NCI-H748 (cell line): ENCODE measurements around the gene LRRC75A.

Source experiments
- DNase-seq: peaks from one replicate; lab custom pipeline; 2025; ENCODE audit not compliant: unreplicated experiment; lab: John Stamatoyannopoulos, UW

LRRC75A gene

GRCh38 chr17:16494059-16494458, 2.1 kb upstream of the LRRC75A start:
- DNase-seq: no peak

GRCh38 chr17:16493531-16494046, 1.6 kb upstream of the LRRC75A start:
- no peak for DNase-seq

GRCh38 chr17:16492613-16493530, 879 bp upstream of the LRRC75A start:
- peak; percentile 41 for DNase-seq

- peak; percentile 74 for DNase-seq
Observed at GRCh38 chr17:16491131-16491702, 776 bp downstream of the LRRC75A start.

GRCh38 chr17:16489431-16489830, 2.6 kb downstream of the LRRC75A start:
- no peak for DNase-seq

GRCh38 chr17:16488968-16489337, 3.0 kb downstream of the LRRC75A start:
- DNase-seq: no peak

GRCh38 chr17:16488186-16488967, 3.6 kb downstream of the LRRC75A start:
- no peak for DNase-seq

GRCh38 chr17:16486373-16487250, 5.4 kb downstream of the LRRC75A start:
- peak; percentile 99 for DNase-seq

- no peak for DNase-seq
Observed at GRCh38 chr17:16484445-16485175, 7.4 kb downstream of the LRRC75A start.

GRCh38 chr17:16483021-16483645, 8.9 kb downstream of the LRRC75A start:
- DNase-seq: no peak

- no peak for DNase-seq
Observed at GRCh38 chr17:16482253-16482652, 9.7 kb downstream of the LRRC75A start.

- DNase-seq: no peak
Observed at GRCh38 chr17:16480995-16481394, 11.0 kb downstream of the LRRC75A start.

GRCh38 chr17:16479264-16479663, 12.7 kb downstream of the LRRC75A start:
- no peak for DNase-seq

GRCh38 chr17:16478649-16479048, 13.3 kb downstream of the LRRC75A start:
- DNase-seq: no peak

GRCh38 chr17:16477666-16478065, 14.3 kb downstream of the LRRC75A start:
- no peak for DNase-seq

- DNase-seq: no peak
Observed at GRCh38 chr17:16477255-16477654, 14.7 kb downstream of the LRRC75A start.

- no peak for DNase-seq
Observed at GRCh38 chr17:16475179-16475704, 16.8 kb downstream of the LRRC75A start.

- DNase-seq: no peak
Observed at GRCh38 chr17:16474012-16474725, 17.8 kb downstream of the LRRC75A start.
